Measurements from ENCODE around the gene PER2. TPM values are rescaled to one million over a fixed set of nuclear protein-coding genes. Genes with fewer than 3 reads are reported as not detected.

Gene PER2
- total RNA-seq (3.3 and 3.8 TPM in 2 replicates), polyA plus RNA-seq (0.60 and 0.86 TPM in 2 replicates), polyA minus RNA-seq (3.9 and 5.3 TPM in 2 replicates), Bru-seq, nascent RNA (percentile 45 among the genes with signal in this experiment), BruChase-seq, experiment 1, labeled RNA remaining after a 6-hour chase (percentile 50 among the genes with signal in this experiment), BruChase-seq, experiment 2, labeled RNA remaining after a 2-hour chase (percentile 48 among the genes with signal in this experiment)
- 0.86 and 1.1 TPM in 2 replicates for polyA plus RNA-seq (2011; cell fraction: cytosol; rRNA removed)
- polyA plus RNA-seq (2011; cell fraction: nucleus; rRNA removed): 3.4 and 4.6 TPM in 2 replicates
- 1.3 and 1.7 TPM in 2 replicates for polyA plus RNA-seq (2012)
- 3.7 TPM for polyA minus RNA-seq (2011; cell fraction: cytosol; rRNA and poly(A)+ RNA removed)
- polyA minus RNA-seq (2011; cell fraction: nucleus; rRNA and poly(A)+ RNA removed): 5.0 and 5.8 TPM in 2 replicates
- long read RNA-seq: 0 reads

DNA sequence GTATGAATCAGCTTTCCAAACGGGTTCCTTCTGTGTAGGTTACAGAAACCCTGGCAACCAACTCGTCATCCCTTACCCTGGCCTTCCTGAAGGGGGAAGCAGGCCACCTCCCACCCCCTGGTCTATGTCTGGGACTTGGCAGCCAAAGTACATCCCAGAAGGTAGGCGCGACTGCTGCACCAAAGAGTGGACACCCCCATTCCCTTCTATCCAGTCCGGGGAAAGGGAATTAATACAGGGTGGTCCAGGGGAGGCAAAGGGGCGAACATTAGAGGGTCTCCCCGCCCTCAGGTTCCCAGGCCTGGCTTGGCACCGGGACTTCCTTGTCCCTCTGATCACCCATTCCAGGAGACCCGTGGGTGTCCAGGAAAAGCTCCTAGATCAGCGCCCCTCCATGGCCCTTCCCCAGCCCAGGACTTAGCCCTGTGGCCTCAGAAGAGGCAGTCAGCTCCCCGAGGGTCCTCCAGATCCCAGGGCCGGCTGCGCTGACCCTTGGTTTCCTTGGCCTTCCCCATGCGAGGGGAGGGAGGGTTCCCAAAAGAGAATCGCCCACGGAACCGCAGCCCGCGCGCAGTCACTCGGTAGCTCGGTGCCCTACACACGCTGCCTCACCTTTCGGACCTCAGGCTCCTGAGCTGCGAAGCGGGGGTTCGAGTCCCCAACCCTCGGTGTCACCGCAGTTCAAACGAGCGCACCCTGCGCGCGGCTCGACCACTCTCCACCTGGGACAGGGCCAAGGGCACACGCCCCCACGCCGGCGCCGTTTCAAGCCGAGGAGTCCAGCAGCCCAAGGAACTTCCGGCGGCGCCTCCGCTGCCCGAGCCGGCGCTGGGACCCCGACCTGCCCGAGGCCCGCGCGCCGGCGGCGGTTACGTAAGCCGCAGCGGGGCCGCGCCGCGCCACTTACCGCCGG is at the start of gene PER2:
PER2 (minus strand) TSS at position 874 of the 913 bp plus-strand sequence. CDS start 10,674 bp downstream, outside the sequence.
- H3K9me1 ChIP-seq (replicated peaks; ENCODE audit: control insufficient read depth, extremely low read depth, insufficient read depth, low read length): no peaks in the 10 kb centered on the region
- peaks cover 14% of the 10 kb centered on the region for H3K4me1 ChIP-seq (ENCODE audit: control insufficient read depth, extremely low read depth, insufficient read depth, low read length)
- H3K79me2 ChIP-seq (ENCODE audit: control insufficient read depth, insufficient read depth, low read length): no peaks in the 10 kb centered on the region
- H2AFZ ChIP-seq (ENCODE audit: low read depth, low read length): peak within 1 kb of the TSS; percentile 53
- DNase-seq (ENCODE audit: low read depth, low spot score) (peak; percentile 65), FAIRE-seq (no peak)
- intact Hi-C loops (cut with micrococcal nuclease) (loop anchor here (1.0 kb wide), 2 partner anchors 25 to 32 kb away; partner anchors contain the start of gene TRAF3IP1), dilution Hi-C loops (cut with MboI; ENCODE audit: extremely low pct_ligation_motif_present, low sequenced_read_pairs) (no loop called here)
- H3K9ac ChIP-seq (replicated peaks; ENCODE audit: extremely low read depth, insufficient read depth, low read length): peak within 1 kb of the TSS; percentile 78
- ChIA-PET POLR2A (no interaction called here), CTCF (interaction anchor here (1.2 to 6.4 kb wide), 5 partner anchors 17 to 69 kb away, joined by 3 to 39 read pairs (median 4); no protein-coding TSS in a partner anchor)
- H3K36me3 ChIP-seq (ENCODE audit: control insufficient read depth in 2 of 2, extremely low read depth in 1 of 2, insufficient read depth in 2 of 2, low read length in 2 of 2): no peaks in the 10 kb centered on the region
- H3K4me2 ChIP-seq (ENCODE audit: insufficient read depth, low read length): peak within 1 kb of the TSS; percentile 71
- no TSS peak for BruUV-seq (replicated peaks)
- H4K20me1 ChIP-seq (replicated peaks; ENCODE audit: control insufficient read depth, extremely low read depth, insufficient read depth, low read length): no peaks in the 10 kb centered on the region
- no peaks in the 10 kb centered on the region for H3K27me3 ChIP-seq (ENCODE audit: control insufficient read depth in 2 of 2, insufficient read depth in 2 of 2, low read length in 2 of 2)
- TF ChIP-seq FOS (IDR thresholded peaks at IDR 0.05; ENCODE audit: borderline replicate concordance, insufficient read depth, low read length) (no peak), EZH2 (IDR thresholded peaks at IDR 0.05; ENCODE audit: borderline replicate concordance, low read depth, low read length, severe bottlenecking) (no peak), MYC (IDR thresholded peaks at IDR 0.05; ENCODE audit: low read depth, low read length) (no peak), JUN (IDR thresholded peaks at IDR 0.05; ENCODE audit: borderline replicate concordance, insufficient read depth, insufficient read length, low read depth) (no peak), POLR2A (IDR thresholded peaks at IDR 0.05; ENCODE audit: low read depth, low read length) (no peak), POLR2AphosphoS5 (IDR thresholded peaks at IDR 0.05; ENCODE audit: insufficient read depth, low read depth, low read length) (no peak)
- TF ChIP-seq, protein P1, sequence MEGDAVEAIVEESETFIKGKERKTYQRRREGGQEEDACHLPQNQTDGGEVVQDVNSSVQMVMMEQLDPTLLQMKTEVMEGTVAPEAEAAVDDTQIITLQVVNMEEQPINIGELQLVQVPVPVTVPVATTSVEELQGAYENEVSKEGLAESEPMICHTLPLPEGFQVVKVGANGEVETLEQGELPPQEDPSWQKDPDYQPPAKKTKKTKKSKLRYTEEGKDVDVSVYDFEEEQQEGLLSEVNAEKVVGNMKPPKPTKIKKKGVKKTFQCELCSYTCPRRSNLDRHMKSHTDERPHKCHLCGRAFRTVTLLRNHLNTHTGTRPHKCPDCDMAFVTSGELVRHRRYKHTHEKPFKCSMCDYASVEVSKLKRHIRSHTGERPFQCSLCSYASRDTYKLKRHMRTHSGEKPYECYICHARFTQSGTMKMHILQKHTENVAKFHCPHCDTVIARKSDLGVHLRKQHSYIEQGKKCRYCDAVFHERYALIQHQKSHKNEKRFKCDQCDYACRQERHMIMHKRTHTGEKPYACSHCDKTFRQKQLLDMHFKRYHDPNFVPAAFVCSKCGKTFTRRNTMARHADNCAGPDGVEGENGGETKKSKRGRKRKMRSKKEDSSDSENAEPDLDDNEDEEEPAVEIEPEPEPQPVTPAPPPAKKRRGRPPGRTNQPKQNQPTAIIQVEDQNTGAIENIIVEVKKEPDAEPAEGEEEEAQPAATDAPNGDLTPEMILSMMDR (IDR thresholded peaks at IDR 0.05; ENCODE audit: extremely low read depth in 1 of 2, insufficient read depth in 1 of 2, low read depth in 1 of 2, low read length in 2 of 2): no peak
- H3K27ac ChIP-seq (ENCODE audit: insufficient read depth, low read depth, low read length): peak within 1 kb of the TSS; percentile 56
- no peaks in the 10 kb centered on the region for H3K9me3 ChIP-seq (replicated peaks; ENCODE audit: control insufficient read depth, insufficient read depth, low read length)
- peak within 1 kb of the TSS; percentile 22 to 79 (median 48) for H3K4me3 ChIP-seq (replicated peaks in 1 of 3; ENCODE audit: insufficient read depth in 1 of 3, low read depth in 1 of 3, low read length in 3 of 3)
